HG02852 (cell line): Measurements from ENCODE around the gene SCN2B.

ENCODE experiments used
- ATAC-seq: cut with Tn5 transposase; IDR thresholded peaks from one replicate; pipeline ENCODE4 v1.9.1; 2021; ENCODE audit warnings: mild to moderate bottlenecking, moderate library complexity; ENCODE audit not compliant: unreplicated experiment

Gene SCN2B

DNA sequence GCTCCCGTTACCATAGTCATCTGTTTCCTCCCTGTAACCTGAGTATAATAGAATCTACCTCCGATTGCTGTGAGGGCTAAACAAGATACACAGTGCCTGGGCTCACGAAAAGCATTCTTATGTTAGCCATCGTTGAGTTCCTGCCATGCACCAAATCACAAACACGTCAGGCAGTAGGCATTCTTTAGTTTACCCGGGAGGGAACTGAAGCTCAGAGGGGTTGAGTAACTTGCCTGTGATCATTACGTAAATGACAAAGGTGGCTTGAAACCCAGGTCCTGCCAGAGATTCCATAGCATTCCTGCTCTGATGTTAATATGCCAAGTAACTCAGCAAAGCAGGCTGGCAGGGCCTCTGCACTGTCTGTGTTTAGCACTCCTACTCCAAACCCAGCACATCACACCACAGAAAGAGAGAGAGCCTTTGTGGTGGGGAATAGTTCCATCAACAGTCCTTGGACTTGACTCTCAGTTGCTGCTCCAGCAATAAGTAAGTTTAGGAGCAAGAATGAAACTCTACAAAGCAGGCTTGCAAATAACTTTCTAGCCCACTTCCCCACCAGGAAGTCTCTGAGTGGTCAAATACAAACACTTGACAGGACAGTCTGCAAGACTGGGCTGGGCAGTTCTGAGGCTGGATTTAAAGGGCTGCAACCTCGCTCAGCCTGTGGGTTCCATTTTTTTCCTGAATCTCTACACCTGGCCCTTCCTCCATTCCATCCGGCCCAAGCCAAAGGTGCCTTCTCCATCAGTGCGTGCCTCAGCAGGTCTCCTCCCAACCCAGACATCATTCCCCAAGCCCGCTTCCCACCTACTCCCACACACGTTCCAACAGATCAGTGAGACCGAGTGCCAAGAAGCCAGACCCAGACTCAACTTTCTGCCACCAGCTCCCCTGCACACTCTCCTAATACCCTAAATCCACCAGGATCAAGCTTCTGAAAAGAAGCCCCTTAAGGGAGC lies 1.1 kb downstream of the SCN2B start:
- ATAC-seq: no peak

DNA sequence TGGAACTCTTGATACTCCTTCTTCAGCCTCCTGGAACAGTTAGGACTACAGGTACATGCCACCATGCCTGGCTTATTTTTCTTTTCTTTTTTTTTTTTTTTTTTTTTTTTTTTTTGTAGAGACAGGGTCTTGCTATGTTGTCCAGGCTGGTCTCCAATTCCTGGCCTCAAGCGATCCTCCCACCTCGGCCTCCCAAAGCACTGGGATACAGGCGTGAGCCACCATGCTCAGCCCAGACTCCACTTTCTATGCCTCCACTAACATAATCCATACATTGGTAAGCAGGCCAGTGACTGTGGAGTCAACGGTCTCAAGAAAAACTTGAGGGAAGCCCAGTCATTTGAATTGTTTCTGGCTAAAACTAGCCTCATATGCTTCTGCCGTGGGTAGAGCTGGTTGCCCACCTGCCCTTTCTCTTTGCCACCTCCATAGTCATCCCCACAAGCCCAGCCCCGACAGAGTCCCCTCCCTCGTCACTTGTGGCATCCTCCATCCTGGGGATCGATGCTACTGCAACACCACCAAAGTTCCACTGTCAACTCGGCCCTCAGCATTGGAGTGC lies 2.4 kb downstream of the SCN2B start:
- no peak for ATAC-seq

DNA sequence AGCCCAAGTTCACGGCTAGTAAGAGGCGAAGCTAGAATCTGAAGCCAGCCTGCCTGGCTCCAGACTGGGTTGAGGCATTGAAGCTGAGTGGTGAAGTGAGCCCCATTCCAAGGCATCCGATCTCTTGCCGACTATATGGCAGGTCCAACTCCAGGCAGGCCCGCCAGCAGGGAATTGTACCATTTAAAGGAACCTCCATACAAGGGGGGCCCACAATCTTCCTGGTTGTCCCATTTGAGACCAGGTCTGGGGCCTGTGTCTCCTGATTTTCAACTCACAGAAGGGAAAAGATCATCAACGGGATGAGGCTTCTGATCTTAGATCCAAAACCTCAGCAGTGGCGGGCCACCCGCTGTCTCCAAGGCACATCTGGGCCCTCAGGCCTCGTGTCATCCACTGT lies 4.1 kb downstream of the SCN2B start:
- no peak for ATAC-seq

DNA sequence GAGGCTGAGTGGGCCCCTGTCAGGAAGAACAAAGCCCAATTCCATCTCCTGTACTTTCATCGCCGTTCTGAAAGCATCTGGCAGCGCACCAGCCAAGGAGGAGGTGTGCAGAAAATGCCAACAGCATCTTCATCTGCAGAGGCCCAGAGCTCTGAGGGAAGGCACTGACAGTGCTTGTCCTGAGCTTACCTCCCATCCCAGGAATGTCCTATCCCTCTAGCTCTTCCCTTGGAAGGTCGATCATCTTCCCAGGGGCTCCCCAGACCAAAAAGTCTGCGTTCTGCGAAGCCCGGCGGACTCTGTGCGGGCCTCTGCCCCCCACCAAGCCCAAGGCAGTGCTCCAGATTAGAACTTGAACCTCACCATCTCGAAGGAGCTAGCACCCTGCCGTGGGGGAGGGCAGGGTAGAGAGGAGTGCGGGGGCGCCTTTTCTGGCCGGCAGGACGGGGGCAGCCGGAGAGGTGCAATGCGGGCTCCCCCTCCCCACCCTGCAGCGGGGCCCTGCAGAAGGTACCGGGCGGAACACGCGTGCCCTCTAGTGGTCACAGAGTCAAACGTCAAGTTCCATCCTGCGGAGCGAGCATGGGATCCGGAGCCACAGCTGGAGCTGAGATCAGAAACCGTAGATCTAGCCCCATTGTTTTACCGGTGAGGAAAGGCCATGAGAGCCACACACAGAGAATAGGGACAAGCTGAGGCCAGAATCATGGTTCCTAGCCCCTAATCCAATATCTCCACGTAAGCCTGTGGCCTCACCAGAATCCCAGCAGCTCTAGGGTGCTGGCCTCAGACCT lies 5.0 kb downstream of the SCN2B start:
- no peak for ATAC-seq

GRCh38 chr11:118170882-118171268 lies 5.6 kb downstream of the SCN2B start:
- no peak for ATAC-seq

DNA sequence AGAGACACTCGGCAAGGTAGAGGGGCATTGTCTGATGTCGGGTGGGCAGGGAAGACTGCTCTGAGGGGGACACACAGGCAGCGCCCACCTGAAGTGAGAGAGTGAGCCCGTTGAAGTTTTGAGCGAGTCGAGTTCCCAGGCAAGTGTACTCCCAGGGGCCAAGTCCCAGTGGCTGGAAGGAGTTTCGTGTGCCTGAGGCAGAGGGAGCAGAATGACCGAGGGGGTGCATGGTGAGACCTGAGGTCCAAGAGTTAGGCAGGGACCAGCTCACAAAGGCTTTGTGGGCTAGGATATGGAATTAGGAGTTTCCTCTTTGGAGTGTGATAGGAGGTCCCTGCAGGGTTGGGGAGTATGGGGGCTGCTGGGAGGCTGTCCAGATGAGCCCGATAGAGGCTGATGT lies 6.2 kb downstream of the SCN2B start:
- ATAC-seq: no peak

DNA sequence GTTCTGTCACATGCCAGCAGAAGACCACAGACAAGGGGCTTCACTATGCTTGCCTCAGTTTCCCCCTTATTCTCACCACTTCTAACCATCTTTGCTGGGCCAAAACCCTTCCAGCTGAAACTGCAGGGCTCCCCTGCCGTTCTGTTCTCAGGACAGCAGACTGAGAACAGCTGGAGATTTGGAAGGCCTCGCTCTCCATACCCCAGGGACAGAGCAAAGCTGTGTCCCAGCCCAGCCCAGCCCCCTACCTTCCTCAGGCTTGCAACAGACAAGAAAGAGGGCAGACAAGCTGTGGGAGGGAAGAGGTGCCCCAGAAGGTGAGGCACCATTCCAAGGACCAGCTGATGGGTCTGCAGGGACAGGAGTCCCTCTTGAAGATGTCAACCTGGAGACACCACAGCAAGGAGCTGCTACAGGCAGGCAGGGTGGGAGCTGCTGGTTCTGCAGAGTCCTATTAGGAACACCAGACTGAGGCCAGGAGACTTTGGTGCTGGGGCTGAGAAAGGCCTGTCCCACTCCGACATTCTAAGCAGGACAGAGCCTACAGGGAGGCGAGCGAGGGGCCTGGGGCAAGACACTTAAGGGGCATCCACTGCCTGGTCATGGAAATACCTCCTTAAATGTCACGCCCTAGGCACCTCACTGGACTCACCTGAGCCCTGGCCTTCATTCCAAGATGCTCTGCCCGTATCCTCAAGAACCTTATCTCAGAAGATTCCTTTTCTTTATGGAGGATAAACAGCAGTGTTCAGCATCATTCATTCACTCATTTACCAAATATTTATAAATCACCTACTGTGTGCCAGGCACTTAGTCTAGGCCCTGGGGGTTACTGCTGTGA lies 6.9 kb downstream of the SCN2B start:
- no peak for ATAC-seq

- no peak for ATAC-seq
Observed at GRCh38 chr11:118168751-118169150, 7.7 kb downstream of the SCN2B start.

- no peak for ATAC-seq
Observed at GRCh38 chr11:118168316-118168715, 8.1 kb downstream of the SCN2B start.

GRCh38 chr11:118167906-118168305 lies 8.5 kb downstream of the SCN2B start:
- no peak for ATAC-seq

DNA sequence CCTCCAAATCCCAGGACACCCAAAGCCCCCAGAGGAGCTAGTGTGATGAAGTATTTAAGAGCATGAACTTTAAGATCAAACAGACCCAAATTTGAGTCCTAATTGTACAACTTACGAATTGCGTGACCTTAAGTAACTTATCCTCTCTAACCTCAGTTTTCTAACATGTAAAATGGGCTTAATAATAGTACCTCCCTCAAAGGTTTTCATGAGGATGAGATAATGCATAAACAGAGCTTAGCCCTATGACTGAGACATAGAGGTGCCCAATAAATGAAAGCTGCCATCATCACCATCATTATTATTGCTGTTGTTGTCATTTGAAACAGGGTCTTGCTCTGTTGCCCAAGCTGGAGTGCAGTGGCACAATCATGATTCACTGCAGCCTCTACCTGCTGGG lies 9.2 kb downstream of the SCN2B start:
- no peak for ATAC-seq

GRCh38 chr11:118166641-118167040 lies 9.8 kb downstream of the SCN2B start:
- no peak for ATAC-seq

DNA sequence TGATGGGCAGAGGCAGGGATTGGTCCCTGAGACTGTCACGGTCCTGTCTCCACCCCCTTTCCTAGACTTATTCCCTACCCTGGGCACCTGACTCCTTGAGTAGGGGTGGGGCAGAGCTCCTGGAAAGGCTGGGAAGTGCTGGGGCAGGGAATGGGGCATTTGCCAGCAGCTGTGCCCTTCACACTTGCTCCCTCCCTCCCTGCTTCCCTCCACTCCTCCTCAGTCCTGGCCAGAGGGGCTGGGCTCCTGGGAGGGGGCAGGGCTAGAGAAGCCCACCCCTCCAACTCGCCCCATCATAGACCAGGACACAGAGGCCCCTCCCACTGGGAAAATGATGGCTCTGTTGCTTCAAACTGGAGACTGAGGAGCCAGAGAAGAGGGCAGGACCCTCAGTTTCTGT lies 11.6 kb downstream of the SCN2B start:
- ATAC-seq: no peak

GRCh38 chr11:118163494-118163893 lies 12.9 kb downstream of the SCN2B start:
- ATAC-seq: no peak

DNA sequence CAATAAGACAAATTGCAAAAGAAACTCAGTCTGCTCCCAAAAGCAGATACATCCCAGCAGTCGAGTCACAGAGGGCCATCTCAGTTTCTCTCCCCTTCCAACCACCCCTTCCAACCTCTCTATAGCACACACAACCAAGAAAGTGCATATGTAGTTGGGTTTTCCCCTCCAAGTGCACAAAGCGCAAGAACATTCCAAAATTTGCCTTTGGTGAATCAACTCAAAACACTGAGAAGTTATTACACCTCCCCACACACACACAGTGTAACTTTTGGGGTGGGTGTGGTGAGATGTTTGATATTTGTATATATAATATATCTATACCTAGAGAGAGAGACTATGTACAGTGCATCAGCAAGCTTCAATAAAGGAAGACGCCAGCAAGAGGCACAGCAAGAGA lies 13.6 kb downstream of the SCN2B start:
- ATAC-seq: no peak

DNA sequence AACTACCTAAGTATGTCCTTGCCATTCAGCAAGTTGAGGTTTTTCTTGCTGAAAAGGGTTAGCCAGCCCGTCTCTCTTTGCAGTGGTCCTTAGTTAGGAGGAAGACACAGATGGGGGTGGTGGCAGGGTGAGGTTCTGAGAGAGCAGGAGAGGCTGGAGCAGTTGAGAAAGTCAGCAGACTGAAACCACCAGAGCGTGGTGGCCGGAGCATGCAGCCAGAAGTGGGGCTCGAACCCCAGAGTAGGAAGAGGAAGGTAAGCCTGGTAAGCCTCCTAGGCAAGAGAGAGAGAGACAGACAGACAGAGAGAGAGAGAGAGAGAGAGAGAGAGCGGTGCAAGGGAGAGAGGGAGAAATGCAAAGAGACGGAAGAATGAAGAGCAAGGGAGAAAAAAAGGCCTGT lies 14.7 kb downstream of the SCN2B start:
- no peak for ATAC-seq

DNA sequence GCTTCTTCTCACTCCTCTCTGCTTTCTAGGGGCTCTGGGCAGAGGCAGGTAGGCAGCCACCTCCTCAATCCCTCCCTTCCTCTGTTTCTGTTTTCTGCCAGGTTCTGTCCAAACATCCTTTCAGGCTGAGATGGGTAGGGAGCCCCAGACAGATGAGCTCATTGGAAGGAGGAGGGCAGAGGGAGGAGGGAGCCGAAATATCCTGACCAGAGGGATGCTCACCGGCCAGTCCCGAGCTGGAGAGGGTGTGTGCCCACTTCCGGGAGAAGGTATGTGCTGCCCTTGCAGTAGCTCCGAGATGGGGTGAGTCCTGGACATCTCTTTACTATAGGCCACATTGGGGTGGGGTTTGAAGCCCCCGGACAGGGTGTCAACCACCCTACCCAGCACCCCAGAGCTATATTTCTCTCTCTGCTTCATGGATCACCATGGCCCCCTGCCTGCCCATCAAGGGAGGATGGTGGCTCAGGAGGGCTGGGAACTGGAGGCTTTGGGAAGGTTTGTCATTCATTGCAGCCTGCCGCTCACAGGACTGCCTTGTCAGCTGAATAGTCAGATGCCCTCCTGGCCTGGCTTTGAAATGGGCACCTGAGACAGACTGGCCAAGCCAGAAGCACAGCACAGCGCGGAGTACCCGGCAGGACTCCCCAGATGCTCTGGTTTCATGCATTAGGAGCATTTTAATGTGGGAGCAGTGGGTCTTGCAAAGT lies 19.1 kb downstream of the SCN2B start:
- no peak for ATAC-seq

DNA sequence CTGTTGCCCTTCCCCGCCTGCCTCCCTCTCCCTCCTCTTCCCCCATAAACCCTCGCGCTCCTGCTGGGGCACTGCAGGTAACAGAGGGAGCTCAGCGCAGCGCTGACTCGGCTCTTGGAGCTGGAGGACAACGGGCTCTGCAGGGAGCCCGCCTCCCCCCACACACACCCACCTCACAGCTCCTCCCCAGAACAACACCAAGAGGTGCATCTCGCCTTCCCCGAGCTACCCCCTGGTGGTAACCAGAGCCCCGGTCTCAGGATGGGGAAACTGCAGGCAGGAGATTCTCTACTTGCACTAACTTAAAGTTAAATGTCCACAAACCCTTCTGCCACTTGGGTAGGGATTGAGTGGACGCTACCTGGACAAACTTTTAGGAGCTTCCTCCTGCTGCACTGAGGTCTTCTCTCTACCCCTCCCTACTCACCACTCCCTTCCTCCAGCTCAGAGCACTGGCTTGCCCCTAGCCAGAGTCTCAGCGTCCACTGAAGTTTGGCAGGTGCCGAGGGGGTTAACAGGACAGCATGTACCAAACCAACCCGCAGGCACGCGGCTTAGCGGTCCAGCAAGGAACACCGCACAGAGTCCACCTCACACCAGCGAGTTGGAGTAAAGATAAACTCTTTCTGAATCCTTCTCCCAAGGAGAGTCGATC lies 19.8 kb downstream of the SCN2B start:
- no peak for ATAC-seq

GRCh38 chr11:118155776-118156530 lies 20.5 kb downstream of the SCN2B start:
- ATAC-seq: no peak
